HG02870 (cell line): ENCODE measurements around the gene PBRM1.

Experiments
- ATAC-seq: cut with Tn5 transposase; IDR thresholded peaks from one replicate; pipeline ENCODE4 v1.9.1; 2021; ENCODE audit warnings: mild to moderate bottlenecking, moderate library complexity; ENCODE audit not compliant: unreplicated experiment

PBRM1 gene

GRCh38 chr3:52512727-52513126 is 173.0 kb downstream of the PBRM1 start:
- no peak for ATAC-seq

- ATAC-seq = no peak
Measured at GRCh38 chr3:52512105-52512504, 173.6 kb downstream of the PBRM1 start.

DNA sequence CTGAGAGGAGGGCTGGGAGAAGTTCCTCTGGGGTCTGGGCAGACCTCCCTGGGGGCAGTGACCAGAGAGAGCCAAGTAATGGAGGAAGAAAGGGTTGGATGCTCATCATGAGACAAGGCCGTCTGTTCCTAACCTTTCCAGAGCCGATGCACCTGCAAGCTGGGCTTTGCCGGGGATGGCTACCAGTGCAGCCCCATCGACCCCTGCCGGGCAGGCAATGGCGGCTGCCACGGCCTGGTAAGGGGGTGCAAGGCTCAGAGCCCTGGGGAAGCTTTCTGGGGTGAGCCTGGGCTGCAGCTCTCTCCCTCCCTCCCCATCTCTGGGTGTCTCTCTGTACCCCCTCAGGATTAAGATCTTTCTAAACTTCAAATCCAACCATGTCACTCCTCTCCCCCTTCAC is 174.2 kb downstream of the PBRM1 start:
- ATAC-seq = no peak

DNA sequence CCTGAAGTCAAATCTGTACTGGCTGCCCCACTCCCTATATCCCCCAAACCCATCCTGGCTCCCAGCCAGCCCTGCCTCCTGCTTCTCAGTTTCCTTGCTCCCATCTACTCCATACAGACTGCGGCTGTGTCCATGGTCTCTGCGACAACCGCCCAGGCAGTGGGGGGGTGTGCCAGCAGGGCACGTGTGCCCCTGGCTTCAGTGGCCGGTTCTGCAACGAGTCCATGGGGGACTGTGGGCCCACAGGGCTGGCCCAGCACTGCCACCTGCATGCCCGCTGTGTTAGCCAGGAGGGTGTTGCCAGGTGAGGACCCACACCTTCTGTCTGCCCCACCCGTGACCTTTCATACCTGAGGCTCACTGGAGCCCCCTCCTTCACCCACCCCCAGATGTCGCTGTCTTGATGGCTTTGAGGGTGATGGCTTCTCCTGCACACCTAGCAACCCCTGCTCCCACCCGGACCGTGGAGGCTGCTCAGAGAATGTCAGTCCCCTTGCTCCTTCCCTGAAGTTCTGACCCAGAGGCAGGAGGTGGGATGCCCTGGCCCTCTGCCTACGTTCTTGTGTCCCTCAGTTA is 175.9 kb downstream of the PBRM1 start:
- no peak for ATAC-seq

- no peak for ATAC-seq
Measured at GRCh38 chr3:52507359-52507758, 178.4 kb downstream of the PBRM1 start.

DNA sequence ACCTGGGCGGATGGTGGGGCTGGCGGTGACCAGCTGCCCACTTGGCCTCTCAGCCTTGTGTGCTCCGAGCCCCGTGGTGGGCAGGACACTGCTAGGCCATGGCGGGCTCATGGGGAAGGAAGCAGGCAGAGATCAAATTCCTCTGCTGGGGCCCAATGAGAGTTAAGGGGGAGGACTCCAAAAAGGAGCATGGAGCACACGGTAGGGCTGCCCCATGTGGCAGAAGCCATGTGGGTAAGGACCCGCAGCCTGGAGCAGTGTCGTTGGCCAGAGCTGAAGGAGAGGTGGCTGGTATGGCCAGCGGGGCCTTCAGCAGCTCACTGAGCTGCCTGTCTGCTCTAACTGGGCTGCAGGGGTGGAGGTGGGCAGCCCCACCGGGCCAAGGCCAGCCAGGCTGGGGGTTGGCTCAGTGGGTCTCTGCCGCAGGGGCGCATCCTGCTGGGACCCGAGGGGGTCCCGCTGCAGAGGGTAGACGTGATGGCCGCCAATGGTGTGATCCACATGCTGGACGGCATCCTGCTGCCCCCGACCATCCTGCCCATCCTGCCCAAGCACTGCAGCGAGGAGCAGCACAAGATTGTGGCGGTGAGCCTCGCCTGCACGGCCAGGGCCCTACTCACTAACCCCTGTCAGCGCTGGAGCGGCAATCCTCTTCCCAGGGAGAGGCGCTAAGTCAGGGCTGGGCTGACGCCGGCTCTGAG is 179.3 kb downstream of the PBRM1 start:
- ATAC-seq = no peak

DNA sequence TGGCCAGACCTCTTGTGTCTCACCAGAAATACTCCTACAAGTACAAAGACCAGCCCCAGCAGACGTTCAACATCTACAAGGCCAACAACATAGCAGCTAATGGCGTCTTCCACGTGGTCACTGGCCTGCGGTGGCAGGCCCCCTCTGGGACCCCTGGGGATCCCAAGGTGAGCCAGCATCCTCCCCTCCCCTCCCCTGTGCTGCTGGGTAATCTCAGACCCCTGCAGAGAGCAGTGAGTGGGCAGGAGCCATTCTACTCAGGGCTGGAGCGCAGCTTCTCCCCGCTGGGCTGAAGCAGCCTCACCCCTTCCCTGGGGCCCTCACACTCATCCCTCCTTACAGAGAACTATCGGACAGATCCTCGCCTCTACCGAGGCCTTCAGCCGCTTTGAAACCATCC is 180.7 kb downstream of the PBRM1 start:
- no peak for ATAC-seq

DNA sequence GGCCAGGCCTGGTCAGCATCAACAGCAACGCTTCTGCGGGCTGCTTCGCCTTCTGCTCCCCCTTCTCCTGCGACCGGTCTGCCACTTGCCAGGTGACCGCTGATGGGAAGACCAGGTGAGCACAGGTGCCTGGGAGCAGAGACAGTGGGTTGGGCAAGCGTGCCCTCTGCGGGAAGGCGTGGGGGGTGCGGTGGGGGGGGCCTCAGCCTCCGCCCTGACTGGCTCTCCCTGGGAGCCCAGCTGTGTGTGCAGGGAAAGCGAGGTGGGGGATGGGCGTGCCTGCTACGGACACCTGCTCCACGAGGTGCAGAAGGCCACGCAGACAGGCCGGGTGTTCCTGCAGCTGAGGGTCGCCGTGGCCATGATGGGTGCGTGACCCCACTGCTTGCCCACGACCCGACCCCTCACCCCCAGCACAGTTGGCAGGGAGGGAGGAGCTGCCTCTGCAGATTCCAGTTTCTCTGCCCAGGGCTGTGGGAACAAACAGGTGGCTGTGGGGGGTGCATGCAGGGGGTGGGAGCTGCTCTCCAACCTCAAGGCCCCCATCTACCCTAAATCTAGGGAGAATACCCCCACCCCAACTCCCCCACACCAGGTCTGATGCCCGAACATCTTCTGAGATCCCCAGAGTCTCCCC is 181.8 kb downstream of the PBRM1 start:
- ATAC-seq = no peak

DNA sequence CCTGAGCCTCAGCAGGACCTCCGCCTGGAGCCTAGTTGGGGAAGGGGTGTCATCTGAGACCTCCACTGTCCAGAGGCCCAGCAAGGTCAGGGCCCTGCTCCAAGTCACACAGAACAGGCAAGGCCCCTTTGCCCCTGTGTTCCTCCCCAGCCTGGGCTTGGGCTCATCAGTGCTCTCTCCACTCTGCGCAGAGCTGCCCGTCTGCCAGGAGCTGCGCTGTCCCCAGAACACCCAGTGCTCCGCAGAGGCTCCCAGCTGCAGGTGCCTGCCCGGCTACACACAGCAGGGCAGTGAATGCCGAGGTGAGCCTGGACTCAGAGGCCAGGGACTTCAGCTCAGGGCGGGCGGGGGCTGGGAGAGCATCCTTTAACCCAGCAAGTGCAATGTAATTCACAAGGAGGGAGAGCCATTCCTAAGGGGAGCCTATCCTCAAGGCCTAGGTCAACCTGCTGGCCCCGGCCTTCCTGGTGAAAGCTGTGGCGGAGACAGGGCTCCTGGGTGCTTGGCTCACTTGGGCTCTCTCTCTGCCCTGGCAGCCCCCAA is 182.8 kb downstream of the PBRM1 start:
- no peak for ATAC-seq

GRCh38 chr3:52502001-52502400 is 183.7 kb downstream of the PBRM1 start:
- no peak for ATAC-seq

DNA sequence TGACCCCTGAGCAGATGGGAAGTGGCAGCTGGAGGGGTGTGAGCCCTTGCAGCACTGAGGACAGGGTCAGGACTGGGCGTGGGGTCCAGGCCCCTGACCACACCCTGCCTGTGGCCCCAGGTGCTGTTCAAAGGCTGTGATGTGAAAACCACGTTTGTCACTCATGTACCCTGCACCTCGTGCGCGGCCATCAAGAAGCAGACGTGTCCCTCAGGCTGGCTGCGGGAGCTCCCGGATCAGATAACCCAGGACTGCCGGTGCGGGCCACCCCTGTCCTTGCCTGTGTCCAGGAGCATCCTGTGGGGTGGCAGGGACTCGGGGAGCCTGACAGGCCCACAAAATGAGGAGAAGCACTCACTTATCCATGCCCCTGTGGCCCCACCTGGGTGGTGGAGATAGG is 184.7 kb downstream of the PBRM1 start:
- no peak for ATAC-seq

DNA sequence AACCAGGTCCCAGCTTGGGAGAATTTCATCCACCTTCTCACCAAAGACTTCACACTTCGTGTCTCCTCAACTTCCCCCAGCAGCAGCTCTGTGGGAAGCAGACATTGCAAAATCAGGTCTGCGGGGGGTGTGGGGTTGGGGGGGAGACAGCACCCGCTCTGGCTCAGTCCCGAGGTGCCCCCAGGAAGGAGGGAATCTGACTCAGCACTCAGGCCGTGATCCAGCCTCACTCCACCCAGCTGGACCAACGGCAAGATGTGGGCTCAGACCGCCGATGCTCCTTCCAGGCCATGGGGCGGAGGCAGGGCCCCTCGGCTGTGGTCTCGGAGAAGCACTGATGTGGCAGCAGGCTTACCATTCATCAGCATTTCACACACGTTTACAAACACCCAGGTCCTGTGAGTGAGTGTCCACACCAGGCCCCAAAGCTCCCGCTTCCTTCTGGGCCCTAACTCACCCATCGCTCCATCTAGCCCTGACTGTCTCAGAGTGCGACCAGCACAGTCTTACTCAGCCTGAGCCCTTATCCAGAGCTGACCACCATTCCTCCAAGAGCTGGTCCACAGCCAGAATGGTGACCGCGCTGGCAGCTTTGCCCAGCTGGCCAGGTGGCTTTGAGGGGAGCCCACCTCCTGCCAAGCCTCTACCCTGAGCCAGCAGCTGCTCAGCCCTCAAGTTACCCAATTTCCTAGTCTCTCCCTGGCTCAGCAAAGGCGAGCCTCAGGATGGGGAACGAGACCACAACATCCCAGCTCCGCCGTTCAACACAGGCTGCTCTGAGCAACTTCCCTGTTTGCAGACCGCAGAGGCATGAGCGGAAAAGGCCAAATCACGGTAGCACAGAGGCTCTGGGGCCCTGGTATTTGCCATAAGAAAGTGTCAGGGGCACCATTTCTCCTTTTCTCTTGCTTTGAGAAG is 187.3 kb downstream of the PBRM1 start:
- ATAC-seq = no peak

DNA sequence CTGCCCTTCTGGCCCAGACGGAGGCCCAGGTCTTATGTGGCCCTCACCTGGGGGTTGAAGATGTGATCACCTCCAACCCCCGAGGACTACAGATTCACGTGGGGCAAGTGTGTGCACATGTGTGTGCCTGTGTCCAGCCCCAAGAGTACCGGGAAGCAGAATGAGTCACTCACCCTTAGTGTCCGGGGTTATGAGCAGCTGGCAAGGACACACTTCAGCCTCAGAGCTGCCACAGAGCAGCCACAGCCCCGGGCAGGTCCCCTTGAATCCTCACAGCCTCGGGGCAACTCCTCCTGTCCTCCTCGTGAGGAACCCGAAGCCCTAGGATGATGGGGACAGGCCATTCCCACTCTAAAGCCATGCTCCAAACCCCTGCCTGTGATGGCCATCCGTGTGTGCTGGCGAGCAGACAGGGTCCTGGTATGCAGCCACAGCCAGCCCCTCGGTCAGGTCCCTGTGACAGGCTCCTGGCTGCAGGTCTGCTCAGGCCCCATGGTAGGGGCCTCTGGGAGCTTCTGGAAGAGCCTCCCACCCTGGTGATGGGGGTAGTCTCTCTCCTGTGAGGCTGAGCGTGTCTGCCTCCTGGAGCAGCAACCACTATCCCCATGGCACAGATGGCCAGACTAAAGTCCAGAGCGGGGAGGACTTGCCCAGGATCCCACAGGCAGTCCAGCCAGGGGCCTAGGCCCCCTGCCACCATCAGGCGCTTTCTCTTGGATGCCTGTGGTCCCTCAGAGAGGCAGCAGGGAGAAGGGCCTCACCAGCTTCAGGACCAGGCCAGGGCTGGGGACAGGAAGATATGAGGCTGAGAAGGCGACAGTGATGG is 189.7 kb downstream of the PBRM1 start:
- ATAC-seq = no peak
